OCI-LY3 (cell line): ENCODE measurements around the gene CD151.

Experiments
- H2AFZ ChIP-seq: fragments of 200-600, 300-600 bp; shearing (Covaris generic); 2 replicates; pipeline ENCODE4 v1.6.0; 2014; ENCODE audit warnings: antibody characterized with exemption, low read depth, low read length
- H3K27ac ChIP-seq: fragments of 200-600, 300-600 bp; sonication (generic); 2 replicates; pipeline ENCODE4 v1.5.1; 2014; ENCODE audit warnings: mild to moderate bottlenecking, low read length, moderate library complexity, mixed read lengths
- H3K27me3 ChIP-seq: fragments of 200-600, 300-600 bp; sonication (generic); 2 replicates; pipeline ENCODE4 v1.6.1; 2014; ENCODE audit warnings: low read depth, low read length, mixed read lengths
- H3K36me3 ChIP-seq: fragments of 200-600, 300-600 bp; sonication (generic); replicated peaks from 2 replicates; pipeline ENCODE3; 2014; ENCODE audit warnings: low read depth, low read length, mixed read lengths
- H3K4me1 ChIP-seq: fragments of 300-600, 200-600 bp; sonication (generic); 2 replicates; pipeline ENCODE4 v1.6.1; 2014; ENCODE audit warnings: low read length, mixed read lengths
- H3K4me2 ChIP-seq: fragments of 200-600, 300-600 bp; sonication (generic); 2 replicates; pipeline ENCODE4 v1.6.1; 2014; ENCODE audit warnings: low read length, mixed read lengths
- H3K4me3 ChIP-seq: fragments of 300-600, 200-600 bp; sonication (generic); 2 replicates; pipeline ENCODE4 v1.5.1; 2014; ENCODE audit warnings: antibody characterized with exemption, mild to moderate bottlenecking, low read length, moderate library complexity
- H3K79me2 ChIP-seq: fragments of 300-600, 200-600 bp; shearing (Covaris generic); 2 replicates; pipeline ENCODE4 v1.6.1; 2014; ENCODE audit warnings: mild to moderate bottlenecking, low read length, mixed read lengths
- H3K9ac ChIP-seq: fragments of 300-600, 200-600 bp; shearing (Covaris generic); 2 replicates; pipeline ENCODE4 v1.6.0; 2014; ENCODE audit warnings: mild to moderate bottlenecking, low read length, moderate library complexity
- H3K9me3 ChIP-seq: fragments of 200-600, 300-600 bp; shearing (Covaris generic); 2 replicates; pipeline ENCODE4 v1.6.1; 2014; ENCODE audit warnings: low read length, mixed read lengths; ENCODE audit not compliant: insufficient read depth
- H4K20me1 ChIP-seq: fragments of 200-600, 300-600 bp; sonication (generic); 2 replicates; pipeline ENCODE4 v1.6.1; 2016; ENCODE audit warnings: low read length, mixed read lengths; ENCODE audit not compliant: insufficient read depth
- CTCF ChIP-seq: fragments of 200-600, 300-600 bp; sonication (generic); IDR thresholded peaks from 2 replicates; pipeline ENCODE4 v1.5.1; 2014; ENCODE audit warnings: antibody characterized with exemption, low read length, low read depth
- EZH2phosphoT487 ChIP-seq: fragments of 200-600 bp; shearing (Covaris generic); IDR thresholded peaks from 2 replicates; pipeline ENCODE4 v1.6.1; 2018; ENCODE audit warnings: antibody characterized with exemption, mixed run types, low read depth

Gene CD151

GRCh38 chr11:798093-798713 lies 34.5 kb upstream of the CD151 start, which contains the start of gene SLC25A22:
Gene SLC25A22, minus strand, starts transcription at chr11:798281. Its CDS starts 3,275 bp downstream, at chr11:795006.
- peaks cover 34% of the 10 kb centered on the region for H3K79me2 ChIP-seq
- H3K36me3 ChIP-seq, result no peaks in the 10 kb centered on the region
- peak within 1 kb of the TSS; percentile 92 for H3K4me3 ChIP-seq
- peaks cover 14% of the 10 kb centered on the region for H3K4me1 ChIP-seq
- H4K20me1 ChIP-seq, result peaks cover 4% of the 10 kb centered on the region; the same call in 1 of the 2 replicates
- H3K9me3 ChIP-seq, result no peaks in the 10 kb centered on the region
- peak within 1 kb of the TSS; percentile 98 for H3K4me2 ChIP-seq
- H3K27ac ChIP-seq, result peak within 1 kb of the TSS; percentile 78
- peak within 1 kb of the TSS; percentile 90 for H3K9ac ChIP-seq
- peak; percentile 62 for TF ChIP-seq CTCF
- TF ChIP-seq EZH2phosphoT487, result no peak
- H2AFZ ChIP-seq, result peak within 1 kb of the TSS; percentile 58; the same call in 1 of the 2 replicates
- no peaks in the 10 kb centered on the region for H3K27me3 ChIP-seq

DNA sequence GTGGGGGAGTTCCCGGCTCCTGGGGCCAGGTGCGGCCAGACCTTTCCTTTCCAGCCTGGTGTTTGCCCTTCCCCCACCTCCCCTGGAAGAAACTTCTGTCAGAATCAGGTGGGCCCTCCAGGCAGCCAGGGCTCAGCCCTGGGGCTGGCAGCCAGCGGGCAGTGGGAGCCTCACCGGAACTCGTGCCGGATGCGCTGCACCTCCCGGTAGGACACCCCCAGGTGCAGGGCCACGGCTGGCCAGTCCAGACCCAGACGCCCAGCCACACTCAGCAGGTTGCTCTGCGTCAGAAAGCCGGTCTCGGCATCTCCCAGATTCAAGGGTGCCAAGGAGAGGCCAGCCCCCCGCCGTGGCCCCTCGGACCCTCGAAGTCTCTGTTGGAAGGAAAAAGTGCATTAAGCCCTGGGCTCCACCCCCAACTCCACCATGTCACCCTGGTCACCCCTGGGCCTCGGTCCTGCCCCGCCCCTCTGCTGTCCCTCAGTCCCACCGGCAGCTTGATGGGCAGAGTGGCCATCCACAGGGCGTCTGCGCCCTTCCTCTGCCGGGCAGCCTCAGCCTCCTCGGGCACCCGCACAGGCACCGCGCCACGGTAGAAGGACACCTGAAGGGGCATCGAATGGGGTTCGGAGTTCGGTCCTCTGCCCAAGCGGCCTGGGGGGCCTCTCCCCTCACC lies 33.0 kb upstream of the CD151 start:
- no peak overlapping the region for H2AFZ ChIP-seq
- no peak for TF ChIP-seq EZH2phosphoT487
- TF ChIP-seq CTCF, result no peak

GRCh38 chr11:800473-800872 lies 32.3 kb upstream of the CD151 start:
- peaks cover 4% of the 10 kb centered on the region; the same call in 1 of the 2 replicates for H4K20me1 ChIP-seq
- no peak overlapping the region for H3K27ac ChIP-seq
- H3K4me2 ChIP-seq, result no peak overlapping the region
- no peak overlapping the region for H2AFZ ChIP-seq
- TF ChIP-seq CTCF (no peak), EZH2phosphoT487 (no peak)
- H3K9me3 ChIP-seq, result no peaks in the 10 kb centered on the region
- H3K4me1 ChIP-seq, result peaks cover 18% of the 10 kb centered on the region
- no peaks in the 10 kb centered on the region for H3K36me3 ChIP-seq
- no peaks in the 10 kb centered on the region for H3K27me3 ChIP-seq
- no peak overlapping the region for H3K4me3 ChIP-seq
- no peak overlapping the region for H3K9ac ChIP-seq
- peaks cover 21% of the 10 kb centered on the region for H3K79me2 ChIP-seq

More for the DNA sequence above, 33.0 kb upstream of the CD151 start:
- Histone ChIP-seq H3K79me2 (peaks cover 28% of the 10 kb centered on the region), H4K20me1 (peaks cover 4% of the 10 kb centered on the region; the same call in 1 of the 2 replicates), H3K4me1 (peaks cover 20% of the 10 kb centered on the region), H3K27ac (no peak overlapping the region), H3K9ac (no peak overlapping the region), H3K4me2 (no peak overlapping the region), H3K9me3 (no peaks in the 10 kb centered on the region), H3K27me3 (no peaks in the 10 kb centered on the region), H3K4me3 (no peak overlapping the region), H3K36me3 (no peaks in the 10 kb centered on the region)

- Histone ChIP-seq H3K4me3 (no peak overlapping the region), H3K4me1 (peaks cover 19% of the 10 kb centered on the region), H3K27ac (no peak overlapping the region), H3K79me2 (peaks cover 15% of the 10 kb centered on the region), H3K9ac (no peak overlapping the region), H3K4me2 (no peak overlapping the region), H2AFZ (no peak overlapping the region), H3K36me3 (no peaks in the 10 kb centered on the region), H3K9me3 (no peaks in the 10 kb centered on the region), H3K27me3 (no peaks in the 10 kb centered on the region), H4K20me1 (peaks cover 4% of the 10 kb centered on the region; the same call in 1 of the 2 replicates)
- TF ChIP-seq EZH2phosphoT487 (no peak), CTCF (no peak)
These were observed 31.5 kb upstream of the CD151 start for GRCh38 chr11:801097-801780.
